GM19240 (cell line): ENCODE data around the gene LRRC28.
"Not testable (repeated sequence)": the region's sequence is repeated elsewhere in the genome, so short reads cannot be mapped to it uniquely, and the experiment has no call there.

Source experiments
- DNase-seq: peaks from one replicate; pipeline ENCODE4 v3.0.0; 2011; ENCODE audit warnings: low spot score; ENCODE audit not compliant: insufficient read length

LRRC28 gene

GRCh38 chr15:99250857-99251841, at the start of gene LRRC28:
TSS of gene LRRC28 (plus strand) at chr15:99251481. CDS start at chr15:99255958, 4,477 bp downstream.
- DNase-seq, result peak; percentile 71

GRCh38 chr15:99202176-99202552, 49.1 kb upstream of the LRRC28 start:
- no peak for DNase-seq

GRCh38 chr15:99207672-99208071, 43.6 kb upstream of the LRRC28 start:
- DNase-seq, result no peak

GRCh38 chr15:99209326-99209725, 42.0 kb upstream of the LRRC28 start:
- DNase-seq, result no peak

GRCh38 chr15:99210334-99210733, 40.9 kb upstream of the LRRC28 start:
- no peak for DNase-seq

GRCh38 chr15:99211926-99212325, 39.4 kb upstream of the LRRC28 start:
- no peak for DNase-seq

GRCh38 chr15:99212406-99212805, 38.9 kb upstream of the LRRC28 start:
- no peak for DNase-seq

GRCh38 chr15:99213187-99213811, 38.0 kb upstream of the LRRC28 start:
- peak; percentile 8 for DNase-seq

- no peak for DNase-seq
Observed at GRCh38 chr15:99224372-99225214, 26.7 kb upstream of the LRRC28 start.

- DNase-seq, result no peak
Observed at GRCh38 chr15:99226802-99227201, 24.5 kb upstream of the LRRC28 start.

GRCh38 chr15:99228120-99228770, 23.0 kb upstream of the LRRC28 start:
- DNase-seq, result no peak

GRCh38 chr15:99230867-99231266, 20.4 kb upstream of the LRRC28 start:
- no peak for DNase-seq

- DNase-seq, result no peak
Observed at GRCh38 chr15:99232740-99233139, 18.5 kb upstream of the LRRC28 start.

- DNase-seq, result not testable (repeated sequence)
Observed at GRCh38 chr15:99234160-99234559, 17.1 kb upstream of the LRRC28 start.

GRCh38 chr15:99238849-99239248, 12.4 kb upstream of the LRRC28 start:
- DNase-seq, result no peak

GRCh38 chr15:99239545-99240198, 11.6 kb upstream of the LRRC28 start:
- DNase-seq, result no peak

- no peak for DNase-seq
Observed at GRCh38 chr15:99241752-99242151, 9.5 kb upstream of the LRRC28 start.

GRCh38 chr15:99244306-99244705, 7.0 kb upstream of the LRRC28 start:
- DNase-seq, result no peak

- DNase-seq, result no peak
Observed at GRCh38 chr15:99247062-99247461, 4.2 kb upstream of the LRRC28 start.

GRCh38 chr15:99248000-99248715, 3.1 kb upstream of the LRRC28 start:
- DNase-seq, result no peak
